ENCODE results near the gene GALNT10. TPM values are rescaled to one million over a fixed set of nuclear protein-coding genes. Genes with fewer than 3 reads are reported as not detected.

Gene GALNT10
- total RNA-seq, 1 donor from 2014 or later, result 10.2 TPM

- Histone ChIP-seq H3K79me2 (ENCODE audit: low read depth) (no peaks in the 10 kb centered on the region), H3K4me2 (no peak overlapping the region), H3K27ac (no peak overlapping the region), H3F3A (ENCODE audit: low read depth) (no peaks in the 10 kb centered on the region), H3K9ac (no peak overlapping the region), H3K36me3 (no peaks in the 10 kb centered on the region), H2AFZ (replicated peaks) (no peak overlapping the region), H3K4me3 (no peak overlapping the region), H4K20me1 (ENCODE audit: low read depth) (no peaks in the 10 kb centered on the region), H3K9me3 (ENCODE audit: low read depth) (no peaks in the 10 kb centered on the region), H3K27me3 (no peaks in the 10 kb centered on the region), H3K4me1 (no peaks in the 10 kb centered on the region)
- no peaks in the 10 kb centered on the region for H3K9me3 Mint-ChIP-seq
- no peak for DNase-seq (ENCODE audit: low spot score)
- no peak overlapping the region for H3K27ac Mint-ChIP-seq
- H3K4me1 Mint-ChIP-seq, result peaks cover 38% of the 10 kb centered on the region
- no peak overlapping the region for H3K4me3 Mint-ChIP-seq
- TF ChIP-seq EZH2phosphoT487 (IDR thresholded peaks at IDR 0.05) (no peak), CTCF (IDR thresholded peaks at IDR 0.05) (no peak), EZH2 (IDR thresholded peaks at IDR 0.05) (no peak)
- H3K36me3 Mint-ChIP-seq, result peaks cover 2% of the 10 kb centered on the region
- H3K27me3 Mint-ChIP-seq (ENCODE audit: insufficient read depth, low read depth), result peaks cover 6% of the 10 kb centered on the region
Observed at GRCh38 chr5:154273963-154274827, 83.7 kb downstream of the GALNT10 start.

GRCh38 chr5:154274828-154275185, 84.3 kb downstream of the GALNT10 start:
- peaks cover 38% of the 10 kb centered on the region for H3K4me1 Mint-ChIP-seq

GRCh38 chr5:154275566-154275965, 85.0 kb downstream of the GALNT10 start:
- peaks cover 38% of the 10 kb centered on the region for H3K4me1 Mint-ChIP-seq
- Histone ChIP-seq H3K27me3 (no peaks in the 10 kb centered on the region), H3K36me3 (no peaks in the 10 kb centered on the region), H3K9ac (no peak overlapping the region), H3F3A (ENCODE audit: low read depth) (no peaks in the 10 kb centered on the region), H2AFZ (replicated peaks) (no peak overlapping the region), H3K9me3 (ENCODE audit: low read depth) (no peaks in the 10 kb centered on the region), H3K4me2 (no peak overlapping the region), H3K4me1 (no peaks in the 10 kb centered on the region), H3K27ac (no peak overlapping the region), H4K20me1 (ENCODE audit: low read depth) (no peaks in the 10 kb centered on the region), H3K4me3 (no peak overlapping the region), H3K79me2 (ENCODE audit: low read depth) (no peaks in the 10 kb centered on the region)
- H3K9me3 Mint-ChIP-seq, result no peaks in the 10 kb centered on the region
- peaks cover 2% of the 10 kb centered on the region for H3K27me3 Mint-ChIP-seq (ENCODE audit: insufficient read depth, low read depth)
- TF ChIP-seq CTCF (IDR thresholded peaks at IDR 0.05) (no peak), EZH2phosphoT487 (IDR thresholded peaks at IDR 0.05) (no peak), EZH2 (IDR thresholded peaks at IDR 0.05) (no peak)
- no peaks in the 10 kb centered on the region for H3K36me3 Mint-ChIP-seq
- no peak overlapping the region for H3K27ac Mint-ChIP-seq
- DNase-seq (ENCODE audit: low spot score), result no peak
- no peak overlapping the region for H3K4me3 Mint-ChIP-seq

More at GRCh38 chr5:154274828-154275185, 84.3 kb downstream of the GALNT10 start:
- H3K27me3 Mint-ChIP-seq (ENCODE audit: insufficient read depth, low read depth), result peaks cover 6% of the 10 kb centered on the region
- no peak for TF ChIP-seq CTCF (IDR thresholded peaks at IDR 0.05)
- TF ChIP-seq EZH2 (IDR thresholded peaks at IDR 0.05), result no peak
- TF ChIP-seq EZH2phosphoT487 (IDR thresholded peaks at IDR 0.05), result no peak
- DNase-seq (ENCODE audit: low spot score), result no peak
- no peak overlapping the region for H3K4me3 Mint-ChIP-seq
- no peak overlapping the region for H3K4me2 ChIP-seq
- no peak overlapping the region for H2AFZ ChIP-seq (replicated peaks)
- H3K9me3 Mint-ChIP-seq, result no peaks in the 10 kb centered on the region
- H3K4me3 ChIP-seq, result no peak overlapping the region
- no peaks in the 10 kb centered on the region for H3K4me1 ChIP-seq
- no peak overlapping the region for H3K27ac ChIP-seq
- H3K9me3 ChIP-seq (ENCODE audit: low read depth), result no peaks in the 10 kb centered on the region
- H3K36me3 Mint-ChIP-seq, result peaks cover under 1% of the 10 kb centered on the region
- H3K27ac Mint-ChIP-seq, result peak overlapping the region; percentile 44
- H3K79me2 ChIP-seq (ENCODE audit: low read depth), result no peaks in the 10 kb centered on the region
- H3K36me3 ChIP-seq, result no peaks in the 10 kb centered on the region
- H3K9ac ChIP-seq, result no peak overlapping the region
- H3K27me3 ChIP-seq, result no peaks in the 10 kb centered on the region
- H3F3A ChIP-seq (ENCODE audit: low read depth), result no peaks in the 10 kb centered on the region
- no peaks in the 10 kb centered on the region for H4K20me1 ChIP-seq (ENCODE audit: low read depth)
